GM18858 (cell line): ENCODE results near the gene PRR5L.

ENCODE experiments used
- ATAC-seq: cut with Tn5 transposase; IDR thresholded peaks from one replicate; pipeline ENCODE4 v1.9.1; 2021; ENCODE audit not compliant: unreplicated experiment

PRR5L gene

DNA sequence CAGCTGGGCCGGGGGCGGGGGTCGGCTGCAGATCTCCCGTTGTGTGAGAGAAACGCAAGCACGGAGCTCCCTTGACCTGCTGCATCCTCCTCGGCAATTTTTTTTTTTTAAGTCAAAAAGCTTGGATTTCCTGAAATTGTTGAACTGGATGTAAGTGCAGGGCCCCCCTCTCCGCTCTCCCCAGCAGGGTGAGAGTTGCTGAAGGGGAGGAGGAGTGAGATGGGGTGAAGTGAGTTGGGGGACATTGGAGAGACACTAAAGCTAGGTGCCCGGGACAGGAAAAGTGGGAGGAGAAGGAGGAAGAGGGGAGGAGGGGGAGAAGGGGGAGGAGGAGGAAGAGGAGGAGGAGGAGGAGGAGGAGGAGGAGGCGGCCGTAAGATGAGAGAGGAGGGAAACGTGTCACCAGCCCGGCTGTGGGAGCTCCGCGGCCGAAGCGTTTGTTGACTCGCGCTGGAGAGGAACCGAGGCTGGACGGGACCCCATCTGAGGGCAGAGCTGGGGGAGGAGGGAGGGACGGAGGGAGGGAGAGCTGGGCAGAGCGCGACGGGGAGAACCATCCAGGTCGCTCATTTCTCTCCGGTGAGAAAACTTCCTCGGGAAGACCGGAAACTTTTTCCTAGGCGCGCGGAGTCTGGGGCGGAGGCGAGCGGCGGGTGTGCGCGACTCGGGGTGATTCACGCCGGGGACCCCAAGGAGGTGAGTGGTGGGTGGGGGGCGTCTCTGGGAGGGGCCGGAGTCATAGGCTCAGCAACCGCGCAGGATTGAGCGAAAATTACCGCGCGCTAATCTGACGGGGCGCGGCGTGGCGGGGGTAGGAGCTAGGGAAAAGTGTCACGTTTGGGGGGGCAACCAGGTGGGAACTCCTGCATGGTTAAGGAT, 80.2 kb downstream of the PRR5L start:
- ATAC-seq: no peak

DNA sequence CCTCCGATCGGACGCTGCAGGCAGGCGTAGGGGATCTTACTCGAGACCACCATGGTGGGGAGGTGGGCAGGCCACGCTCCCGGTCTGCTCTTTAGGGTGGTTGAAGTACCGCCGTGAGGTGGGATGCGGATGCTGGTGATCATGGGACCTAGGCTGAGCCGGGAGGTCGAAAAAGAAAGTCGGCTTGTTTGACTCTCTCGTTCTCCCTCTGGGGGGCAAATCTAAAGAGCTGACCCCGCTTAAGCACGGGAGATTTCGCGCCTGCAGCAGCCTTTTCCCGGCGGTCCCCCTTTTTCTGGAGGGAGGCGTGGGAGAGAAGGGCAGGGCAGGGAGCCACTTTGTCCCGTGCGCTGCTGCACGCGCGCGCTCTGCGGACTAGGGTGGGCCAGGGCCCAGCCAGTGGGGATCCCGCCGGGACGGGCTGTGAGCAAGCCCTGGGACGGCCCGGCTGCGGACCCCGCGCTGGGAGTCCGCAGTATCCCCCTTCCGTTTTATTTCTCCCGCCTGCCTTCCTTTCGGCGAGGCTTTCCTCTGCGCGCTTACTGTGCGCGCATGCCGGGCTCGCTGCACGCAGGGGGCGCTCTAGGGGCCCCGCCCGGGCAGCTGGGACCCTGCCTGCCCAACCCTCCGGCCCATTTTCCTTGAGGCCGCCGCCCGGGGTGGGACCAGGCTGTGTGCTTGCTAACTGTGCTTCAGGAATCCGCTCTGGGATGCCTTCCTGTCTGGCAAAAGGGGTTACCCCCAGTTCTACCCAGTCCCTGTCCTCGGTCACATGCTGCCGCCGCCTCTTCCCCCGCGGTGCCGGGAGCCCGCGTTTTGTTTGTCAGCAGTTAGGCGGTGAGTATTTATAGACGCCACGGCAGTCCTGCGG, 81.0 kb downstream of the PRR5L start:
- ATAC-seq: no peak

DNA sequence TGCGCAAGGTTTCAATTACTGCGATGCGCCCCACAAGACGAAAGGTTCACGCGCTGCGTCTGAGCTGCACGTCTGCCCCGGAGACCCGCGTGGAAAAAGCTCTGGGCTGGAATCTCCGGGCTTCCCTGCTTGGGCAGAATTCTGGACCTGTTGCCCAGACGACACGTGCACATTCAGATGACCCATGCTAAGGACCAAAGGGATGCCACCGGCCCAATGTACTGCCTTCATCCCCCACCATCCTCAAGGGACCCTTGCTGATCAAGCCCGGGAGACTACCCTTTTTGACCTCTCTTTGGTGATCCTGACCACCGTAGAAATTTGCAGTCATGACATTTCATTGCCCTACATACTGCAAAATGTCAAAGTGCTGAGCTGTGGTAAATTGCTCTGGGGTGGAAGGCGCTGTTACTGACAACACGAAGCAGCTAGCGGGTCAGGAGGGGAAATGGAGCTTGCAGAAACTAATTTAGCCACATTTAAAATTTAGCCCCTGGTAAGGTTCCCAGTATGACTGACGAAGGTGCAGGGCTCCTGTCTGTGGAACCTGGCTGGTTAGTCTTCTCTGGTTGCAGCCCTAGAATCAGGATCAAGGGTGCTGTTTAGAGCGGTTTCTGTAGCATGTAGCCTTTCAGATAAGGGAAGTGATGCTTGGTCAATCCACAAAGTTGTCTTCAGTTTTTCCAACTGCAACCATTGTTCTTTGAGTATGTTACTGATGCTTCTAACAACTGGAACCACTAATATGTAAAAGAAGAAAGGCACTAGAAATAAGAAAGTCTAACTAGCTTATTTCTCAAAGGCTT, 81.9 kb downstream of the PRR5L start:
- ATAC-seq: no peak

GRCh38 chr11:36379653-36380052, 83.6 kb downstream of the PRR5L start:
- no peak for ATAC-seq

- no peak for ATAC-seq
These were observed 84.4 kb downstream of the PRR5L start for GRCh38 chr11:36380296-36381014.

DNA sequence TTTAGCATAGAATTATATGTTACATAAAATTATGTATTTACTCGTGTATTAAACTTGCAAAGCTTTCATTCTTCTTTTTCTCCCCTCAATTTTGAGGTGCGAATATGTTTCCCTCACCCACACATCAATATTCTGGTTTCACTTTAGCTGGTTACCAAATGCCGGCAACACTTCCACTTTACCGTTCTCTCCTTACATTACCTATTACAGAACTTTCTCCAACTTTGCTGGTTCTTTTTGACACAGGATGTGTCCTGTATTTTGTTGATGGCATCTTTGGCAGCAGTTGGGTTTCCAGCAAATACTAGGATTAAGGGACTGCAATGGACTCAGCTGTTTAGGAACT, 84.9 kb downstream of the PRR5L start:
- no peak for ATAC-seq

DNA sequence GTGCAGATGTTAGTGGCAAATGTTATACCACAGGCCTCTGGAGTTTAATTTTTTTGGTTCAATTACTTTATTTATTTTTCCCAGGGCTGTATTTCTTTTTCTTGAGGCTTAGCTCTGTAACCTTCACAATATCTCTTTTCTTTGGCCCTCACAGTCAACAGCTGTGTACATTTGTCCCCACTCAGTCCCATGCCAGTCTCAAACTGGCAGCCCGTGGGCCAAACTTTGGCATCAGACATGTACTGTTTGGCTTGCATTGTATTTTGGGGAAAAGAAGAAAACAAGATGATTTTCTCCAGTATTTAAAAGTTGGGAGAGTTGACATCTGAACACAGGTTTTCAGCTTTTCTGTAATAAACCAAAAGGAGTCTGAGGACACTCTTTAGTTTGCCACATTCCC, 87.1 kb downstream of the PRR5L start:
- no peak for ATAC-seq

- ATAC-seq: peak; percentile 50
These were observed 89.3 kb downstream of the PRR5L start for GRCh38 chr11:36385121-36385970.

- ATAC-seq: no peak
These were observed 90.3 kb downstream of the PRR5L start for GRCh38 chr11:36386411-36386810.

GRCh38 chr11:36388071-36388470, 92.0 kb downstream of the PRR5L start:
- ATAC-seq: no peak

- ATAC-seq: no peak
These were observed 92.9 kb downstream of the PRR5L start for GRCh38 chr11:36388951-36389350.

DNA sequence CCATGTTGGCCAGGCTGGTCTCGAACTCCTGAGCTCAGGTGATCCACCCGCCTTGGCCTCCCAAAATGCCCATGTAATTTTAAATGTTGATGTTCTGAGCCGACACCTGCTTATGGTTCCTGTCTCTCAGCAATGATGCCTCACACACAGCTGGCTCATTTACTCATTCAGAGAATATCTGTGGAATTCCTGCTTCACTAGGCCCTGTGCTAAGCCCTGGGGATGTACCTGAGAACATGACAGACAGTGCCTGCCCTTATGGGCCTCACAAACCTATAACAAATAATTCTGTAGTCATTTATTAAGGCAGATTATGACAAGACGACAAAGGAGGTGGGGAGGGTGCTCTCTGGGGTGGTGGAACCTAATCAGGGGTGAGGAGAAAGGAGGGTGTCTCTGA, 93.7 kb downstream of the PRR5L start:
- ATAC-seq: peak; percentile 34

DNA sequence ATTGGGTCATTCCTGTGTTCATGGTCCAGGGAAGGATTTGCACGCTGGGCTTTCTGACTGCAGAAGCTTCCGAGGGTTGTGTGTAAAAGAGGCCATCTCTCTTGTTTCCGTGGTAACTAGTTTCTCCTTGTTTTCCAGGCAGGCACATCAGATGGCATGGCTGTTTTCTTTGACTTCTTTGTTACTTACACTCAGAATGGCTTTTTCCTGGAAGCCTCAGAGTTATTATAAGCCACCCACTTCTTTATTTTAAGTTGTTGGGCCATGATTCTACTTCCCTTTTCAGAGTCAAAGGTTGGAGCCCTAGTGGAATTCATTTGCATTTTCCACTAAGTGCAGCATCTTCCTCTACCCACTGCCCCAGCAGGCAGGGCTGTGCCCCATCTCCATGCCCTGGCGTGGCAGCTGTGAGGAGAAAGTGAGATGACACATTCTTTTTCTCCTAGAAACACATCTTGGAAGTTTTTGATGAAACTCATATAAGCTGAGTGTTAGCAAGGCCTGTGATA, 94.9 kb downstream of the PRR5L start:
- ATAC-seq: no peak

DNA sequence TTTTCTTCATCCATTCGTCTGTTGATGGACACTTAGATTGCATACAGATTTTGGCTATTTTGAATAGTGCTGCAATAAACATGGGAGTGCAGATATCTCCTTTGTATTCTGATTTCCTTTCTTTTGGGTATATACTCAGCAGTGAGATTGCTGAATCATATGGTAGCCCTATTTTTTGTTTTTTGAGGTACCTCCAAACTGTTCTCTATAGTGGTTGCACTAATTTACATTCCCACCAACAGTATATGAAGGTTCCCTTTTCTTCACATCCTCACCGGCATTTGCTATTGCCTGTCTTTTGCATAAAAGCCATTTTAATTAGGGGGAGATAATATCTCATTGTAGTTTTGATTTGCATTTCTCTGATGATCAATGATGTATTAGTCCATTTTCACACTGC, 96.1 kb downstream of the PRR5L start:
- no peak for ATAC-seq

- no peak for ATAC-seq
These were observed 98.0 kb downstream of the PRR5L start for GRCh38 chr11:36394056-36394455.

DNA sequence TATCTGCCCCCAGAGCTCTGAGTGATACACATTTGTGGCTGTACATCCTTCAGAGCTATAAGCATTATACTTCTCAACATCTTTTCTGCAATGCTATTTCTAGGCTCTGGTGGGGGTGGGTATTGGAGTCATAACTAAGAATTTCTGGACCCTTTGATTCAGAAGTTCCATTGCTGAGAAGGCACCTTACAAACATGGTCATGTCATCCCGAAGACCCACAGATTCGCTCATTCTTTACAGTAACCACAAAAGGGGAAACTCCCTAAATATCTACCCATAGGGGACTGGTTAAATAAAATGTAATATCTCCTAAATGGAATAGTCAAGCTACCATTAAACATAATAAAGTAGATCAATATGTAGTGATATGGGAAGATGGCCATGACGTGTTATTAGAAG, 98.8 kb downstream of the PRR5L start:
- no peak for ATAC-seq

DNA sequence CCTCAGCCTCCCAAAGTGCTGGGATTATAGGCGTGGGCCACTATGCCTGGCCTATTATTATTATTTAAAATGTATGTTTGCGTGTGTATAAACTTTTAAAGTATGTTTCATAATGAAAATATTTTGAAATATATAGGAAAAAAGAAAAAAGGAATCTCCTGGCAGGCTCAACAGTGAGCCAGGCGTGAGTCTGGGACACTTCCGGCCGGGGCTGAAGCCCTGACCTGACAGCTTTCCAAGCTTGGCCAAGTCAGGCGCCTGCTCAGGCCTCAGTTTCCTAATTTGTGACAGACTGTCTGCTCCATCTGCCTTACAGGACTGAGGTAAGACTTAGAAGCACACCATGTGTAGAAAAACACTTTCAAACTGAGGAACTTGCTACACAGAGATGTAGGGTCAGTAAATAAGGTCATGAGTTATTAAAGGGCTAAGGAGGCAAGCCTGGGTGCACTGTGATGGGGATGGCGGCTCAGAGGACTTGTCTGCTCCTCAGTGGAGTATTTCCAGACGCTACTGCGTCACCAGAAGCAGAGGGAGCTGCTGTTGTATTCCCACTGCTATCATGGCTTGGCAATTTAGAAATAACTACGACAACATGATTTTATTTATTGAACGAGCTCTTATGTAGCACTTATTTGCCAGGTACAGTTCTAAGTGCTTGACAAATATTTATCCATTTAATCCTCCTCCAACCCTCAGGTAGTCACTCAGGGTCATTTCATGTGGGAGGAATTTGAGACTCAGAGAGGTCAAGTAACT, 100.1 kb downstream of the PRR5L start:
- ATAC-seq: no peak

DNA sequence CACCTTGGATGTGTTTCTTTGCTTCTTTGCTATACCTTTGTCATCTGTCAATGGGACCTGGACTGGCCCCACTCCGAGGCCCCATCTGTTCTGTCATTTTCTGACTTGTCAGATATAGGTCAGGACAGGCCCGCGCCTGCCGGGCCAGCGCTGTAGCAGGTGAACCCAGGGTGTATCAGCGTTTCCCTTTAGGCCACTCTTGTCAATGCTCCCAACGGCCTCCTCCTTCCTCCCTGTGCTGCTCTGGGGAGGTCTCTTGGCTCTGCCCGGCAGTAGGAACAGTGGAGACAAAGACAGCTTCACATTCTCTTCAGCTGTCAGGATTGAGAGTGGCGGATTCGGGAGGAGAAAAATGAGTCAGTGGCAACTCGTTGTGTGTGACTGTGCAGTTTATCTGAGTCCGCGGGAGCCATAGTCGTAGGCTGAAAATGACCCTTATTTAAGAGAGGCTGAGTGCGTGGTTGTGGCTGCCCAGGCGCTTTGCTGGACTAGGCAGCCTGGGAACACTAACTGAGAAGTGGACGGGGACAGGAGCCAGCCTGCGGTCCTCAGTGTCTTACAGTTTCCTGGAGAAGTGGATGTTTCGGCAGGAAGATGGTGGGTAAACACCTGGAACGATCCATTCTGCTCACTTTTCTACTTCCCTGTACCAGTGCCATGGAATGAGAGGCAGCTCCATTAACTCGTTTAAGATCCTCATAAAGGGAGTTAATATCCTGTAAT, 102.3 kb downstream of the PRR5L start:
- no peak for ATAC-seq
